ENCODE data around the gene ZNF75A.

- TF ChIP-seq CTCF (IDR thresholded peaks at IDR 0.05) (no peak), EZH2phosphoT487 (IDR thresholded peaks at IDR 0.05) (no peak)
Measured at GRCh38 chr16:3348547-3349167, 43.4 kb downstream of the ZNF75A start.

Measured in neural progenitor cell (in vitro differentiated cells).